ENCODE measurements around the gene TSPAN18. TPM values are rescaled to one million over a fixed set of nuclear protein-coding genes. Genes with fewer than 3 reads are reported as not detected.

Gene TSPAN18
- total and polyA plus RNA-seq, 2 of the 8 experiments (the other 6 are each of a cell fraction or from before 2014, with no cell fraction given) = 5.2 to 10.2 TPM

DNA sequence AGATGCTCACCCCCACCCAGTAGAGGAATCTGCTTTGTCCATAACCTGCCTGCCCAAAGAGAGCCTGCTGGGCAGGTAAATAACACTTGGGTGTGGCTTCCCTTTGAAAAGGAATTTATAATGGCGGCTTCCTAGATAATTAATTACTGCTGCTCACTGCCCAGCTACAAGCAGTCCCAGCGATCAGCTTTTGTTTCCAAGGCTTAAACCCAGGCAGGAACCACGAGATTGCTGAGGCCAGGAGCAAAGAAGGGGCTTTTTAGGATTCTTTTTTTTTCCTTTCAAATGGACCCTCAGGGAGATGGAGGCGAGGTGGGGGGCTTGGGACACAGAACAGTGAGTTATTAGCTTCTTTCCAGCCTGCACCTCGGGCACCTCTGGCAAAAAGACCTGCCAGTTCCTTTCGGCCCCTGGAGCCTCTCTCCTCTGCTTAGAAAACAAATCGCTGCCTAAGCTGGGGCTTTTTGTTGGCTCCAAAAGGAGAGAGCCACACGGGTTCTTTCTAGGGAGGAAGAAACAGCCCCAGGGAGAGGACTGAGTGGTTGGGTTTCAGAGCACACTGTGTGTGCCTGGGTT is 107.2 kb downstream of the TSPAN18 start:
- no peak overlapping the region for H2BK20ac ChIP-seq (ENCODE audit: low read length)
- H3K23me2 ChIP-seq (ENCODE audit: low read depth, low read length) = no peaks in the 10 kb centered on the region
- H3K14ac ChIP-seq (ENCODE audit: insufficient read length) = no peak overlapping the region
- H2BK120ac ChIP-seq (replicated peaks; ENCODE audit: low read depth, low read length) = no peak overlapping the region
- DNase-seq (ENCODE audit: low read depth in 1 of 2, low spot score in 2 of 2) (no peak), FAIRE-seq (no peak)
- no peak overlapping the region for H2AFZ ChIP-seq (ENCODE audit: low read length)
- H2BK15ac ChIP-seq (ENCODE audit: low read length) = no peak overlapping the region
- no peak overlapping the region for H3K56ac ChIP-seq (replicated peaks; ENCODE audit: insufficient read length, low read depth, low read length)
- no peak overlapping the region for H3K4ac ChIP-seq (replicated peaks; ENCODE audit: insufficient read length, low read depth, low read length)
- no peak overlapping the region for H2BK5ac ChIP-seq (ENCODE audit: low read depth, low read length)
- H3K18ac ChIP-seq (ENCODE audit: extremely low read depth, low read length) = peak overlapping the region; percentile 81
- WGBS, 2 experiments (ENCODE audit: extremely low coverage in 1 of 2, insufficient coverage in 1 of 2, insufficient read length in 1 of 2, insufficient replicate concordance in 2 of 2, low coverage in 1 of 2, low lambda C conversion rate in 2 of 2, missing lambda C conversion rate in 1 of 2) = 51% methylated on average over 8 of the region's 8 CpGs; no CpG with 5 or more reads in 1 of the 2 experiments
- ChIA-PET CTCF (ENCODE audit: partially characterized antibody) (interaction anchor here (0.7 to 3.9 kb wide), 4 partner anchors 11 to 434 kb away, joined by 3 to 19 read pairs (median 8); no protein-coding TSS in a partner anchor), POLR2A (ENCODE audit: partially characterized antibody) (interaction anchor here (0.6 to 3.7 kb wide), 5 partner anchors 9 to 110 kb away, joined by 3 to 14 read pairs (median 4); no protein-coding TSS in a partner anchor)
- no peaks in the 10 kb centered on the region for H3K79me2 ChIP-seq (ENCODE audit: control insufficient read depth in 1 of 2, insufficient read depth in 2 of 2, low read length in 2 of 2)
- H4K8ac ChIP-seq (ENCODE audit: extremely low read depth, insufficient read depth, low read length) = no peak overlapping the region
- peaks cover 10 to 19% (median 14%) of the 10 kb centered on the region in 4 experiments; a peak in 6 of 7 replicates for H3K4me1 ChIP-seq (replicated peaks in 1 of 4; ENCODE audit: control insufficient read depth in 3 of 4, insufficient read depth in 4 of 4, low read length in 3 of 4)
- H3K23ac ChIP-seq (ENCODE audit: insufficient read length) = no peak overlapping the region
- 0 out of 2 replicates have a peak overlapping the region, but pooled peaks have one; percentile 11 for H3K27ac ChIP-seq (ENCODE audit: low read depth, low read length)
- H3K4me3 ChIP-seq (ENCODE audit: extremely low read depth in 1 of 4, insufficient read depth in 2 of 4, low read depth in 3 of 4, low read length in 4 of 4) = no peak overlapping the region; a peak in 1 of 8 replicates
- H4K5ac ChIP-seq (ENCODE audit: insufficient read length, low read depth, low read length) = no peak overlapping the region
- no peak overlapping the region for H2BK12ac ChIP-seq (ENCODE audit: low read depth, low read length)
- no peaks in the 10 kb centered on the region for H3K36me3 ChIP-seq (ENCODE audit: control insufficient read depth in 2 of 4, insufficient read depth in 4 of 4, low read length in 3 of 4)
- peak overlapping the region; percentile 19 to 39; a peak in 2 of 4 replicates for H3K4me2 ChIP-seq (ENCODE audit: insufficient read depth in 1 of 2, low read depth in 2 of 2, low read length in 2 of 2)
- no peaks in the 10 kb centered on the region for H4K20me1 ChIP-seq (replicated peaks in 1 of 2; ENCODE audit: control insufficient read depth in 1 of 2, insufficient read depth in 2 of 2, low read length in 2 of 2)
- no peaks in the 10 kb centered on the region for H3K79me1 ChIP-seq (ENCODE audit: low read depth, low read length)
- H3K9ac ChIP-seq (replicated peaks in 1 of 4; ENCODE audit: extremely low read depth in 1 of 4, low read depth in 3 of 4, low read length in 3 of 4) = no peak overlapping the region
- no peak overlapping the region for H4K91ac ChIP-seq (replicated peaks; ENCODE audit: insufficient read length, low read length)
- peaks cover 0 to 16% (median 9%) of the 10 kb centered on the region in 4 experiments; a peak in 4 of 7 replicates for H3K27me3 ChIP-seq (replicated peaks in 1 of 4; ENCODE audit: control insufficient read depth in 3 of 4, extremely low read depth in 1 of 4, insufficient read depth in 3 of 4, low read length in 3 of 4)
- H3K9me3 ChIP-seq (ENCODE audit: insufficient read depth in 2 of 2, low read depth in 1 of 2, low read length in 1 of 2) = peaks cover 0 to 10% of the 10 kb centered on the region in 2 experiments; a peak in 1 of 4 replicates
- no peak overlapping the region for H2AK5ac ChIP-seq (ENCODE audit: low read depth, low read length)
- TF ChIP-seq CEBPB (IDR thresholded peaks at IDR 0.05; ENCODE audit: low read depth, low read length) (no peak), CHD1 (IDR thresholded peaks at IDR 0.05; ENCODE audit: low read depth, low read length) (no peak), EZH2 (IDR thresholded peaks at IDR 0.05; ENCODE audit: low read depth, low read length, severe bottlenecking) (peak; percentile 29), SP4 (IDR thresholded peaks at IDR 0.05; ENCODE audit: low read length) (no peak), SIX5 (IDR thresholded peaks at IDR 0.05; ENCODE audit: low read depth, low read length) (no peak), CHD2 (IDR thresholded peaks at IDR 0.05; ENCODE audit: low read length) (no peak), RFX5 (IDR thresholded peaks at IDR 0.05; ENCODE audit: borderline replicate concordance, low read depth, low read length) (no peak), SAP30 (IDR thresholded peaks at IDR 0.05; ENCODE audit: insufficient read depth, insufficient replicate concordance, low read length) (no peak), CBX8 (IDR thresholded peaks at IDR 0.05; ENCODE audit: borderline replicate concordance, low read depth, low read length) (no peak), HDAC6 (IDR thresholded peaks at IDR 0.05; ENCODE audit: low read depth, low read length) (no peak), ZNF274 (IDR thresholded peaks at IDR 0.05; ENCODE audit: borderline replicate concordance, extremely low read depth, low read length) (no peak), EGR1 (IDR thresholded peaks at IDR 0.05; ENCODE audit: borderline replicate concordance, low read depth, low read length) (no peak), BACH1 (IDR thresholded peaks at IDR 0.05; ENCODE audit: low read length) (no peak)
